Thyroid gland (tissue), 4 donors: ENCODE measurements around the gene TBC1D22A. TPM values are rescaled to one million over a fixed set of nuclear protein-coding genes. Genes with fewer than 3 reads are reported as not detected.

Source experiments
- DNase-seq, 2 donors: peaks; one replicate each; pipeline ENCODE4 v3.0.0-alpha.2; 2019
- H3K27ac ChIP-seq, 3 donors: fragments of 200-600 bp; sonication (generic); 1 replicate in 2 of 3; 2 replicates in 1 of 3; pipeline ENCODE4 v1.5.1; 2016 to 2019; ENCODE audit warnings: mild to moderate bottlenecking in 1 of 3, moderate library complexity in 1 of 3
- H3K27me3 ChIP-seq: fragments of 200-600 bp; sonication (generic); one replicate; pipeline ENCODE4 v1.5.1; 2019
- H3K36me3 ChIP-seq, 2 donors: fragments of 200-600 bp; sonication (generic); one replicate each; pipeline ENCODE4 v1.5.1; 2016 to 2019
- H3K4me1 ChIP-seq, 2 donors: fragments of 200-600 bp; sonication (generic); one replicate each; pipeline ENCODE4 v1.5.1; 2017 to 2019
- H3K4me3 ChIP-seq, 3 donors: fragments of 200-600 bp; sonication (generic); replicated peaks in 1 of 3; 1 replicate in 2 of 3; 2 replicates in 1 of 3; pipeline ENCODE4 v1.5.1; 2016; ENCODE audit warnings: mild to moderate bottlenecking in 1 of 3
- H3K9me3 ChIP-seq: fragments of 200-600 bp; sonication (generic); one replicate; pipeline ENCODE4 v1.5.1; 2017
- POLR2A ChIP-seq, 2 donors: fragments of 450-650 bp; IDR thresholded peaks; one replicate each; pipeline ENCODE4 v1.6.1; 2017; ENCODE audit warnings: antibody characterized with exemption in 2 of 2, mild to moderate bottlenecking in 2 of 2, moderate library complexity in 1 of 2
- WGBS, 2 donors: methylation state at CpG; one replicate each; pipeline ENCODE4 v1.1.5; 2017; 5-methylcytosine and 5-hydroxymethylcytosine counted together
- intact Hi-C: fragments of 100-400 bp; cut with DNase I; formaldehyde crosslinking; loops from one replicate; pipeline ENCODE4 v1.15.1; 2023
- total RNA-seq, 4 donors: library from RNA; depleted of rRNA; stranded (reverse); fragments of >200 nt; gene quantifications; one replicate each; pipeline ENCODE4 v1.2.3, GENCODE V29; 2016
- TF ChIP-seq, protein P1 (sequence below), 6 experiments: fragments of 200-600 bp in 3 of 6; fragments of 450-650 bp in 3 of 6; sonication (generic) in 3 of 6; IDR thresholded peaks; one replicate each; pipeline ENCODE4 v1.5.1; 2016 to 2019; ENCODE audit warnings: antibody characterized with exemption in 6 of 6, mild to moderate bottlenecking in 2 of 6, inconsistent platforms in 1 of 6, moderate library complexity in 1 of 6

The TBC1D22A gene
- total RNA-seq, 4 donors from 2014 or later: 26.7 to 34.6 (median 33.2) TPM

DNA sequence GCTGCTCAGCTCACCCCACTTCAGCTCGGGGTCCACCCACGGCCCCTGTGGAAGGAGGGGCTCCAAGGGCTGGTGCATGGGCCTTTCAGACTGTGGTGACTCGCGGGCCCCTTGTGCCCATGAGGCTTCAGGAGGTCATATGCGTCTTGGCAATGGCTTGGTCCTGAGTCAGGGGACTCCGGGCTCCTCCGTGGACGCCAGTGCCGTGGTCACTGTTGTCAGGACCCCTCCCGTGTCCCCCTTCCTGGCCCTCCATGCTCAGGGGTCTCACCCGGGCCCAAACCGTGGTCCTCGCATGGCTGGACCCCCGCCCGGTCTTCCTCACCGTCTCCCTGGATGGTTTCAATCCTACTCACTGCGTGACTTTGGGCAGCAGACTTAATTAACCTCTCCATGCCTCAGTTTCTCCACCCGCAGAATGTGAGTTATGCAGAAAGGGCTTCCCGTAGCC, 436.4 kb downstream of the TBC1D22A start:
- no peaks in the 10 kb centered on the region for H3K36me3 ChIP-seq
- no peaks in the 10 kb centered on the region for H3K27me3 ChIP-seq
- H3K4me1 ChIP-seq: peaks cover 0 to 6% of the 10 kb centered on the region in 2 donors
- H3K27ac ChIP-seq: no peak overlapping the region
- no peak for DNase-seq
- intact Hi-C loops: no loop called here
- no peaks in the 10 kb centered on the region for H3K9me3 ChIP-seq
- TF ChIP-seq, protein P1, sequence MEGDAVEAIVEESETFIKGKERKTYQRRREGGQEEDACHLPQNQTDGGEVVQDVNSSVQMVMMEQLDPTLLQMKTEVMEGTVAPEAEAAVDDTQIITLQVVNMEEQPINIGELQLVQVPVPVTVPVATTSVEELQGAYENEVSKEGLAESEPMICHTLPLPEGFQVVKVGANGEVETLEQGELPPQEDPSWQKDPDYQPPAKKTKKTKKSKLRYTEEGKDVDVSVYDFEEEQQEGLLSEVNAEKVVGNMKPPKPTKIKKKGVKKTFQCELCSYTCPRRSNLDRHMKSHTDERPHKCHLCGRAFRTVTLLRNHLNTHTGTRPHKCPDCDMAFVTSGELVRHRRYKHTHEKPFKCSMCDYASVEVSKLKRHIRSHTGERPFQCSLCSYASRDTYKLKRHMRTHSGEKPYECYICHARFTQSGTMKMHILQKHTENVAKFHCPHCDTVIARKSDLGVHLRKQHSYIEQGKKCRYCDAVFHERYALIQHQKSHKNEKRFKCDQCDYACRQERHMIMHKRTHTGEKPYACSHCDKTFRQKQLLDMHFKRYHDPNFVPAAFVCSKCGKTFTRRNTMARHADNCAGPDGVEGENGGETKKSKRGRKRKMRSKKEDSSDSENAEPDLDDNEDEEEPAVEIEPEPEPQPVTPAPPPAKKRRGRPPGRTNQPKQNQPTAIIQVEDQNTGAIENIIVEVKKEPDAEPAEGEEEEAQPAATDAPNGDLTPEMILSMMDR (IDR thresholded peaks at IDR 0.05): no peak
- TF ChIP-seq POLR2A (IDR thresholded peaks at IDR 0.05): no peak
- no peak overlapping the region for H3K4me3 ChIP-seq
- WGBS, 2 donors: 86 to 96% methylated on average over 16 of the region's 19 CpGs

DNA sequence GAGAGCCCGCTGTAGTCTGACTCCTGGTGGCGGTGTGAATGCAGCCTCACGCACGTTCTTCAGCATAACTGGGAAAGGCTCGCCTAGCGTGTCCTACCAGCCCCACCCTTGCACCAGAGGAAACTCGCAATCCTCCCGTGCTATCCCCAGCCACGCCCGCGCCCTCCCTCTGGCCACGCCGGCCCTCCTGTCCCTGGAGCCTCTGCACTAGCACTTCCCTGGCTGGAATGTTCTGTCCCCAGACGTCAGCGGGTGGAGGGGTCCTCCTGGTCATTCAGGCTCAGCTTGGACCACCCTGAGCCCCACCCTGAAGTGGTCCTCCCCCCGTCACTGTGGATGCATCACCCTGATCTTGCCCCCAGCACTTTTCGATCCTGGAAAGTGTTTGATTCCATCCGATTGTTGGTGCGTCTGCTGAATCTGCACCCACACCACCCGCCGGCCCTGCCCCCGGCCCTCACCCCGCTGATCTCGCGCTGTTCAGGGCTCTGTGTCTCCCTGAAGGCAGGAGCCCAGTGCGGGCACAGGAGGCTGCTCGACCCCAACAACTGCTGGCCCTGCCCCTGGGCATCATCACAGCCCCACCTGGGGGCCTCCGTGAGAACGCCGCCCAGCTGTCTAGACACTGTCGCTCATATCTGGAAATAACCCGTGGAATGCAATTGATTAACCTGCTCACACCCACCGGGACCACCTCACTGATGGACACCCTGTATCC, 437.0 kb downstream of the TBC1D22A start:
- DNase-seq: no peak
- WGBS, 2 donors: 86 to 90% methylated on average over 31 to 33 of the region's 33 CpGs
- H3K27me3 ChIP-seq: no peaks in the 10 kb centered on the region

DNA sequence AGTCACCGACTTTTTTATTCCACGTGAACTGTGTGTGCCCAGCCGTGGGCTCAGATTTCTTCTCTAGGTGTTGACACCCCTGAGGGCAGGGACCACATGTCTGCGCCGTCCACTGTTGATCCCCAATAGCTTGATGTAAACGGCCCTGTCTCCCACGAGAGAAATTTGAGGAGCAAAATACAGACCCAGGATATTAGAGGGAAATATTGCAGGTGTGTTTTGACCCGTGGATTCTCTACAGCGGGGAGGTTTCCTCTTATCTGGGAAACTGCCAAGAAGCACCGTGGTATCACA, 437.5 kb downstream of the TBC1D22A start:
- TF ChIP-seq, protein P1 (IDR thresholded peaks at IDR 0.05): no peak
- TF ChIP-seq POLR2A (IDR thresholded peaks at IDR 0.05): no peak
- Histone ChIP-seq H3K4me1 (peaks cover 0 to 6% of the 10 kb centered on the region in 2 donors), H3K4me3 (no peak overlapping the region), H3K27me3 (no peaks in the 10 kb centered on the region), H3K36me3 (no peaks in the 10 kb centered on the region), H3K9me3 (no peaks in the 10 kb centered on the region), H3K27ac (no peak overlapping the region)
- DNase-seq: no peak
- intact Hi-C loops: no loop called here
- WGBS, 2 donors: 71 to 77% methylated on average over 10 of the region's 10 CpGs

More for the DNA sequence above, 437.0 kb downstream of the TBC1D22A start:
- intact Hi-C loops: no loop called here
- no peaks in the 10 kb centered on the region for H3K36me3 ChIP-seq
- H3K9me3 ChIP-seq: no peaks in the 10 kb centered on the region
- no peak overlapping the region for H3K4me3 ChIP-seq
- TF ChIP-seq POLR2A (IDR thresholded peaks at IDR 0.05): no peak
- TF ChIP-seq, protein P1 (IDR thresholded peaks at IDR 0.05): no peak
- H3K4me1 ChIP-seq: peaks cover 0 to 6% of the 10 kb centered on the region in 2 donors
- no peak overlapping the region for H3K27ac ChIP-seq

DNA sequence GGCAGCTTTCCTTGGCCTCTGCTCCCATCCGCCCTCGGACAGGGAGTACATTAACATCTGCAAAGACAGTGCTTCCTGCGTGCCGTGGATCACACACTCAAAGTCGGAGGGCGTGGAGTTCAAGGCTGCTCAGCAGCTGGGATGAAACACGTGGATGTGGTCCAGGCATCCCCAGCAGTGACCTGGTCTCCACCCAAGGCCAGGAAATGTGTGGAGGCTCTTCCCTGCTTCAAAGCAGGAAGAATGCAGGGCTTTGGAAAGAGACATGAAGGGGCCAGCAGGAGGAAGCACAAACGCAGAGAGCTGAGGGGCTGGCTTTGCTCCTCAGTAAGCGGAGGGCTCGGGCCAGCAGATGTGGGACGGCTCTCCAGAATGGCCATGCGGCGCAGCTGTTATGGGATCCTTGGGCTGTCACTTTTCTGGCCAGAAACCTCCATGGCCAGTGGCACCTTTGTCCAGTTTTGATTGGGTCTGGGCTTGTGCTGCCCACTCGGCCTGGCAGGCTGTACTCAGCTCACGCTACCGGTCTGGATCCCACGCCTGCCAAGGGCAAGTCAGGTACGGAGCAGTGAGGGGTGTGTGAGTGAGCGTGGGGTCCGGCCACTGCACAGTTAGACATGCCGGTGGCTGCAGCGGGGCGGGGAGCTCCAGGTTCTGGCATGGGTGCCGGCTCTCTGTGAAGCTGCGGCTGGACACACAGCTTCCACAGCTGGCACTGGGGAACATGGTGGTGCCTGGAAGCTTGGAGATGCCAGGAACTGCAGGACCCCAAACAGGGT, 438.0 kb downstream of the TBC1D22A start:
- Histone ChIP-seq H3K9me3 (no peaks in the 10 kb centered on the region), H3K4me3 (no peak overlapping the region), H3K36me3 (no peaks in the 10 kb centered on the region), H3K4me1 (peaks cover 0 to 5% of the 10 kb centered on the region in 2 donors), H3K27ac (no peak overlapping the region), H3K27me3 (no peaks in the 10 kb centered on the region)
- intact Hi-C loops: no loop called here
- no peak for DNase-seq
- 68 to 79% methylated on average over 23 to 25 of the region's 25 CpGs for WGBS, 2 donors
- TF ChIP-seq, protein P1 (IDR thresholded peaks at IDR 0.05): no peak
- TF ChIP-seq POLR2A (IDR thresholded peaks at IDR 0.05): no peak
